ENCODE measurements around the gene SLC6A3. TPM values are rescaled to one million over a fixed set of nuclear protein-coding genes. Genes with fewer than 3 reads are reported as not detected.

Gene SLC6A3
- total RNA-seq, 1 donor from 2014 or later: 0.16 TPM

DNA sequence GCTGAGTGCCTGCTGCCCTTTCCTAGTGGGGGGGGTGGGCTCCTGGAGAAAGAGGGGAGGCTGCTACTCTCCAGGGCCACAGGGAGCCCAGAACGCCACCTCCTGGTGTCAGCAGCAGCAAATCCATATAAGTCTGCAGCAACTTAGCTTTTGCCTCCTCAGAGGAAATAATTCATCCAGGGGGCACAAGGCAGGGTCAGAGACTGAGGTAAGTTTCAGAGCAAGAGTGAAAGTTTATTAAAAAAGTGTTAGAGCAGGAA is 96.3 kb downstream of the SLC6A3 start:
- no peak overlapping the region for H3K27ac Mint-ChIP-seq (ENCODE audit: unreplicated experiment)
- H3K4me3 Mint-ChIP-seq: peak overlapping the region; percentile 76
- no peak for DNase-seq (ENCODE audit: low read depth, low spot score)
- H3K36me3 Mint-ChIP-seq (ENCODE audit: low read depth): no peaks in the 10 kb centered on the region
- H3K27me3 Mint-ChIP-seq (ENCODE audit: low read depth): peaks cover 16% of the 10 kb centered on the region
- peaks cover 11% of the 10 kb centered on the region for H3K4me1 Mint-ChIP-seq
- TF ChIP-seq CTCF (conservative IDR thresholded peaks at IDR 0.05): no peak
- no peaks in the 10 kb centered on the region for H3K9me3 Mint-ChIP-seq

DNA sequence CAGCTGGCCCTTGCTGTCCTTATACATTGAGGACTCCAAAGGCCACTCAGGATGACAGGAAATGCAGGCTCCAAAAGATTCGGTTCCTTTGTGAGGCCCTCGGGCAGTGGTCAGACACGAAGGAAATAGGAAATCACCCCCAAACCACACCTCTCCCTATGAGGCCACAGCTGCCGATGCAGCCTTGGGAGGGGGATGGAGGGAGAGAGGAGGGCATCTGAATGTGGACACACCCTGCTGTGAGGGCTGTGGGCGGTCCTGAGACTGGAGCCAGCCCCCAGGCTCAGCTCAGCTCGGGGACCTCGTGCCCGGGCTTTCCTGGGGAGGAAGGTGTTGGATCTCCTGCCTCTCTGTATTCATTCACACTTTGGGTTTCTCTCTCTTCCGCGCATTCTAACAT is 97.7 kb downstream of the SLC6A3 start:
- Mint-ChIP-seq H3K27me3 (ENCODE audit: low read depth) (peaks cover 9% of the 10 kb centered on the region), H3K4me1 (peaks cover 15% of the 10 kb centered on the region), H3K27ac (ENCODE audit: unreplicated experiment) (peak overlapping the region; percentile 27), H3K9me3 (no peaks in the 10 kb centered on the region), H3K36me3 (ENCODE audit: low read depth) (no peaks in the 10 kb centered on the region), H3K4me3 (peak overlapping the region; percentile 81)
- no peak for TF ChIP-seq CTCF (conservative IDR thresholded peaks at IDR 0.05)
- DNase-seq (ENCODE audit: low read depth, low spot score): no peak

- Mint-ChIP-seq H3K4me3 (peak overlapping the region; percentile 87), H3K4me1 (peaks cover 15% of the 10 kb centered on the region), H3K27me3 (ENCODE audit: low read depth) (peaks cover 4% of the 10 kb centered on the region), H3K9me3 (no peaks in the 10 kb centered on the region), H3K36me3 (ENCODE audit: low read depth) (no peaks in the 10 kb centered on the region), H3K27ac (ENCODE audit: unreplicated experiment) (peak overlapping the region; percentile 27)
- TF ChIP-seq CTCF (conservative IDR thresholded peaks at IDR 0.05): no peak
- no peak for DNase-seq (ENCODE audit: low read depth, low spot score)
Observed at GRCh38 chr5:1346627-1347440, 98.4 kb downstream of the SLC6A3 start.

- Mint-ChIP-seq H3K27me3 (ENCODE audit: low read depth) (no peaks in the 10 kb centered on the region), H3K27ac (ENCODE audit: unreplicated experiment) (peak overlapping the region; percentile 67), H3K36me3 (ENCODE audit: low read depth) (peaks cover 5% of the 10 kb centered on the region), H3K4me3 (peak overlapping the region; percentile 87), H3K4me1 (peaks cover 15% of the 10 kb centered on the region), H3K9me3 (no peaks in the 10 kb centered on the region)
- no peak for DNase-seq (ENCODE audit: low read depth, low spot score)
- no peak for TF ChIP-seq CTCF (conservative IDR thresholded peaks at IDR 0.05)
Observed at GRCh38 chr5:1345876-1346626, 99.2 kb downstream of the SLC6A3 start.

DNA sequence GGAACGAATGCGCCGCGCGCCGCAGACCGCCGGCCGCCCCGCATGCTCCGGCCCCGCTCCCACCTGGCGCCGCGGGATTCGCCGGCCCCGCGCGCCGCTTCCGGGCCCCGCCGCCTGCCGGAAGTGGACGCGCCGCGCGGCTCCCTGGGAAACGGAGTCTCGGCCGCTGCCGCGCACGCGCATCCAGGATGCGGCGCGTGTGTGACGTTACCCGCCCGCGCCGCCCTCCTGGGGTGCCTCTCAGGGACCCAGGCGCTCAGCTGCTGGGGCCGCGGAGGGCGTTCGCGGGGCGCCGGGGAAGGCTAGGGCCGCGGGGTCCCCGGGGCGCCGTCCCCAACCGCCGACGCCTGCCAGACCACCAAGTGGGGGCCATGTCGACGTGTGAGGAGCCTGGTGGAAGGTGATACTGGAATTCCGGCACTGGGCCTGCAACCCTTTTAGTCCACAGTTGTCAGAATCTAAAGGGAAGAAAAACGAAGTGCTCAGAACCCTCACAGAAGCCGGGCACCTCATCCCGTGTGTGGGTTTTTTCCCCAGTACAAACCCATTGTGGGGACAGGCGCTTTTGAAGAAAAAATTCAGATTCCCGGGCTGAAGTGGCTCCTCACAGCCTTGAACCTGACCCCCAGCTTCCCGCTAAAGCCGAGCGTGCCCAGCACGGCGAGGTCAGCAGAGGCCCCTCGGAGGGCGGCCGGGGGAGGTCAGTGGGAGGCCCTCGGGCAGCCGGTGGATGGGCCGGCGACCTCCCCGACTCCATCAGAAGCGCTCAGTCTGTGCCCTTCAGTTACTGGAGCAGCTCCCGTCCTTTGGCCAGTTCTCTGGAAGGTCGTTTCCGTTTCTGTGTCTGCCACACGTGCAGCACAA is 100.0 kb downstream of the SLC6A3 start, which contains the start of gene CLPTM1L:
Gene CLPTM1L, minus strand, starts transcription at position 125 of the 864 bp plus-strand sequence. CDS start 258 bp downstream, outside the sequence.
- H3K4me3 Mint-ChIP-seq: peak within 1 kb of the TSS; percentile 95
- peaks cover 5% of the 10 kb centered on the region for H3K36me3 Mint-ChIP-seq (ENCODE audit: low read depth)
- TF ChIP-seq CTCF (conservative IDR thresholded peaks at IDR 0.05): no peak
- DNase-seq (ENCODE audit: low read depth, low spot score): peak; percentile 71
- no peaks in the 10 kb centered on the region for H3K9me3 Mint-ChIP-seq
- H3K4me1 Mint-ChIP-seq: peaks cover 15% of the 10 kb centered on the region
- H3K27me3 Mint-ChIP-seq (ENCODE audit: low read depth): no peaks in the 10 kb centered on the region
- peak within 1 kb of the TSS; percentile 50 for H3K27ac Mint-ChIP-seq (ENCODE audit: unreplicated experiment)
